Progenitor cell of endocrine pancreas (in vitro differentiated cells): ENCODE data around the gene OSBP2. TPM values are rescaled to one million over a fixed set of nuclear protein-coding genes. Genes with fewer than 3 reads are reported as not detected.
A peak's percentile ranks its signal among the peaks of the same experiment; 100 is the strongest.

Source experiments
- DNase-seq: peaks from one replicate; pipeline ENCODE4 v3.0.0; 2021; ENCODE audit warnings: low spot score; ENCODE audit not compliant: unreplicated experiment
- H3K27ac Mint-ChIP-seq: 2 replicates; pipeline ENCODE4 v1.8.0; 2021; ENCODE audit warnings: mild to moderate bottlenecking, moderate library complexity, mixed read lengths
- H3K27me3 Mint-ChIP-seq: 2 replicates; pipeline ENCODE4 v1.8.0; 2021; ENCODE audit warnings: mixed read lengths
- H3K36me3 Mint-ChIP-seq: 2 replicates; pipeline ENCODE4 v1.8.0; 2022; ENCODE audit warnings: mixed read lengths; ENCODE audit not compliant: insufficient read depth
- H3K4me1 Mint-ChIP-seq: 2 replicates; pipeline ENCODE4 v1.8.0; 2021; ENCODE audit warnings: low read depth, mixed read lengths
- H3K4me3 Mint-ChIP-seq: 2 replicates; pipeline ENCODE4 v1.8.0; 2021; ENCODE audit warnings: low read depth, mild to moderate bottlenecking, moderate library complexity, mixed read lengths
- H3K9me3 Mint-ChIP-seq: 2 replicates; pipeline ENCODE4 v1.8.0; 2021; ENCODE audit warnings: low read depth, mixed read lengths
- CTCF ChIP-seq: fragments of 200-600 bp; sonication (generic); IDR thresholded peaks from one replicate; pipeline ENCODE4 v1.5.0; 2021; ENCODE audit warnings: antibody characterized with exemption, mild to moderate bottlenecking; ENCODE audit not compliant: unreplicated experiment
- total RNA-seq: library from RNA; stranded (reverse); gene quantifications from 2 replicates; pipeline ENCODE4 v1.2.1, GENCODE V29; 2021

Gene OSBP2
- total RNA-seq, 1 donor from 2014 or later = 8.3 TPM

DNA sequence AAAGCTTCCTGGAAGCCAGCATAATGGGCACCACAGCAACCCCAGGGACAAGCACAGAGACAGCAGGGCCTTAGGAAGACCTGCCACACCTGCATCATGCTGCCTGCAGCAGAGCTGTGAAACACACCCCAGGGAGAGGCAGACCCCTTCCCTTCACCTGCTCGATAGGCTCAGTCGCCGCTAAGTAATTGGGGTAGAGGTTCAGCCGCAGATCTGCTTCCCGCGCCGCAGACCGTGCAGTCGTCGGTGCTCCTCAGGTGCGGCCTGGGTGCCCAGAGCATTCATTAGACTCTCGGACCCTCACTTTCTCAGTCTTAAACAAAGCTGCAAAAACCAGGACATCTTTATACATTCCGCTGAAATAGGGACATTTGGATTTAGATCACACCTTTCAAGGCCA lies 29.9 kb upstream of the OSBP2 start:
- TF ChIP-seq CTCF = no peak
- H3K9me3 Mint-ChIP-seq = no peaks in the 10 kb centered on the region

DNA sequence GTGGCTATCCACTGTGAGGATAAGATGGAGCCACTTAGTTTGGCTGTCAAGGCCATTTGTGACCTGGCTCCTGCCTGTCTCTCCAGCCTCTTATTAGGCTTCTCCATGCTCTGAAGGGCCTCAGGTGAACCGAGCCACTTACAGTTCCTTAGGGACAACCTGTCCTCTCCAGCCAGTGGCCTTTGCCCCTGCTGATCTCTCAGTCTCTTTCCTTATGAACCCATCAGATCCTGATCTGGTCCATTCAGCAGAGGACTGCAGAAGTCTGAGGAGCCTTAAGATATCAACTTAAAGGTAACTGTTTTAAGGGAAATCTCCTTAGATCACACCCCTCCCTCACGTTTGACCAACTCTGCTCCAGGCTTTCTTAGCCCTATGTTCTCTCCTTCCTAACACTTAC lies 29.4 kb upstream of the OSBP2 start:
- Mint-ChIP-seq H3K36me3 (peaks cover 10% of the 10 kb centered on the region), H3K4me1 (peaks cover 12% of the 10 kb centered on the region), H3K27me3 (peaks cover 15% of the 10 kb centered on the region), H3K27ac (no peak overlapping the region), H3K4me3 (no peak overlapping the region), H3K9me3 (no peaks in the 10 kb centered on the region)
- TF ChIP-seq CTCF = no peak
- DNase-seq = no peak

More for the DNA sequence above, 29.9 kb upstream of the OSBP2 start:
- no peak overlapping the region for H3K4me3 Mint-ChIP-seq
- H3K27ac Mint-ChIP-seq = no peak overlapping the region
- H3K4me1 Mint-ChIP-seq = peaks cover 12% of the 10 kb centered on the region
- DNase-seq = no peak
- peaks cover 13% of the 10 kb centered on the region for H3K27me3 Mint-ChIP-seq
- H3K36me3 Mint-ChIP-seq = peaks cover 11% of the 10 kb centered on the region

- no peak for TF ChIP-seq CTCF
- Mint-ChIP-seq H3K27ac (no peak overlapping the region), H3K9me3 (no peaks in the 10 kb centered on the region), H3K4me3 (peak overlapping the region; percentile 14), H3K36me3 (peaks cover 10% of the 10 kb centered on the region), H3K27me3 (peaks cover 19% of the 10 kb centered on the region), H3K4me1 (peaks cover 12% of the 10 kb centered on the region)
- no peak for DNase-seq
Observed at GRCh38 chr22:30665786-30666185, 28.9 kb upstream of the OSBP2 start.

- Mint-ChIP-seq H3K4me1 (peaks cover 12% of the 10 kb centered on the region), H3K27ac (peak overlapping the region; percentile 87), H3K36me3 (peaks cover 9% of the 10 kb centered on the region), H3K9me3 (no peaks in the 10 kb centered on the region), H3K27me3 (peaks cover 27% of the 10 kb centered on the region), H3K4me3 (peak overlapping the region; percentile 85)
- no peak for TF ChIP-seq CTCF
- DNase-seq = no peak
Observed at GRCh38 chr22:30667107-30667493, 27.6 kb upstream of the OSBP2 start.

DNA sequence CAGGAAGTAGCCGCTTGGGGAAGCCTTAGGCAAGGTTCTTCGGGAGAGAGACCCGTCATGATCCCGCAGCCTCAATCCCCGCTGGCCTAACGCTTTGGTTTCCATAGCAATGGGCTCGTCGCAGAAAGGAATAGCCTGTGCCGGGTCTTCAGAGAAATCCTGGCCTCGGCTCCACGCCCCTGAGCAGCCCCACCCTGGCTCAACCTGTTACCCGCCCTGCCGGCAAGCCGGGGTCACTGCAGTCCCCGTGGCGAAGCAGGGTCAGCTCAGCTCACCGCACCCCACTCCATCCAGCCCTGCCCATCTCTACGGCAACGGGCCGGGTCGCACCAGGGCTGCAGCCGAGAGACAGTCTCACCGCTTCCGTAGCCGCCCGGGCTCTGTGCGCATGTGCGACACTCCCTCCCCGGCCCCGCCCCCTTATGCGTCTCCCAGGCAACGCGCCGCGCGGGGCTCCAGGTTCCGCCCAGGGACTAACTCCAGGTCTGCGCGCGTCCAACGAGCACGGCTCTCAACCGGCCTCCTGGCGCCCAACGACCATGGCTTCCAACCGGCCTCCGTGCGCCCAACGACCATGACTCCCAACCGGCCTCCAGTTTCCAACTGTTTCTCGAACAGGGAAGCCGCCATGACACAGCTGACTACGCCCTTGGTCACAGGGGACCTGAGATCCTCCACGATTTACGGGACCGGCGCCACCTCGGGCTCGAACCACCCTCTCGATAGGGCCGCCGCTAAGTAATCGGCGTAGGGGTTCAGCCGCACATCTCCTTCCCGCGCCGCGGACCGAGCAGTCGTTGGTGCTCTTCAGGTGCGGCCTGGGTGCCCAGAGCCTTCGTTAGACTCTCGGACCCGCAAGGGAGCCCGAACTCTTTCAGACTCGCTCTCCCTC lies 26.9 kb upstream of the OSBP2 start, which contains the start of gene DUSP18:
DUSP18 (minus strand) TSS at position 382 of the 892 bp plus-strand sequence. CDS start 3,872 bp downstream, outside the sequence.
- peaks cover 12% of the 10 kb centered on the region for H3K4me1 Mint-ChIP-seq
- H3K27me3 Mint-ChIP-seq = peaks cover 27% of the 10 kb centered on the region
- TF ChIP-seq CTCF = peak; percentile 62
- peak; percentile 98 for DNase-seq
- peak within 1 kb of the TSS; percentile 87 for H3K27ac Mint-ChIP-seq
- peak within 1 kb of the TSS; percentile 85 for H3K4me3 Mint-ChIP-seq
- H3K9me3 Mint-ChIP-seq = no peaks in the 10 kb centered on the region
- peaks cover 8% of the 10 kb centered on the region for H3K36me3 Mint-ChIP-seq
